ENCODE measurements around the gene C19orf38. TPM values are rescaled to one million over a fixed set of nuclear protein-coding genes. Genes with fewer than 3 reads are reported as not detected.
A peak's percentile ranks its signal among the peaks of the same experiment; 100 is the strongest.

The C19orf38 gene
- total RNA-seq, 4 donors from 2014 or later, result 20.6 TPM; not detected in 3

DNA sequence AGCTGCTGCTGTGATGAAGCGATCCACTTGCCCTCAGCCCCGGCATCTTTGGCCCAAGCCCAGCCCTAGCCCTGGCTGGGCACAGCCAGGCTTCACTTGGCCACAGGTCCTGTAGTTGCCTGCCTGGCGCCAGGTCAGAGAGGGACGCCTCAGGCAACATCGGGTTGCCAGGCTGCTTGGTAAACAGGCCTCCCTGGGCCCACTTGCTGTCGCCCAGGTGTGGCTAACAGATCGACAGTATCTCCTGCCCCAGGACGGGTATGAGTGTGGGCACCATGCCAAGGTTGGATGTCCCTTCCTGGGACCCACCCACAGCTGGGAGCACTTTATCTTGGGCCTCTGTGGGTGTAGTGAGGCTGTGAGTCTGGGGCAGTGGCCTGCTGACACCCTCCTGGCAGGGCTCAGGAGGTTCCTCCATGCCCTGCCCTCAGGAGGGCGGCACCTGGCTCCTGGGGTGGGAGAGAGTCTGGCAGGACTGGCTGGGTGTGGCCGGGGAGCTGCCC is 51.0 kb downstream of the C19orf38 start:
- no peaks in the 10 kb centered on the region for H3K36me3 ChIP-seq
- no peaks in the 10 kb centered on the region for H3K27me3 ChIP-seq
- DNase-seq, result peak in 2 of 3 donors; percentile 87
- peak in 1 of 2 donors; percentile 16 for TF ChIP-seq POLR2A (IDR thresholded peaks at IDR 0.05)
- TF ChIP-seq, protein P1, sequence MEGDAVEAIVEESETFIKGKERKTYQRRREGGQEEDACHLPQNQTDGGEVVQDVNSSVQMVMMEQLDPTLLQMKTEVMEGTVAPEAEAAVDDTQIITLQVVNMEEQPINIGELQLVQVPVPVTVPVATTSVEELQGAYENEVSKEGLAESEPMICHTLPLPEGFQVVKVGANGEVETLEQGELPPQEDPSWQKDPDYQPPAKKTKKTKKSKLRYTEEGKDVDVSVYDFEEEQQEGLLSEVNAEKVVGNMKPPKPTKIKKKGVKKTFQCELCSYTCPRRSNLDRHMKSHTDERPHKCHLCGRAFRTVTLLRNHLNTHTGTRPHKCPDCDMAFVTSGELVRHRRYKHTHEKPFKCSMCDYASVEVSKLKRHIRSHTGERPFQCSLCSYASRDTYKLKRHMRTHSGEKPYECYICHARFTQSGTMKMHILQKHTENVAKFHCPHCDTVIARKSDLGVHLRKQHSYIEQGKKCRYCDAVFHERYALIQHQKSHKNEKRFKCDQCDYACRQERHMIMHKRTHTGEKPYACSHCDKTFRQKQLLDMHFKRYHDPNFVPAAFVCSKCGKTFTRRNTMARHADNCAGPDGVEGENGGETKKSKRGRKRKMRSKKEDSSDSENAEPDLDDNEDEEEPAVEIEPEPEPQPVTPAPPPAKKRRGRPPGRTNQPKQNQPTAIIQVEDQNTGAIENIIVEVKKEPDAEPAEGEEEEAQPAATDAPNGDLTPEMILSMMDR (IDR thresholded peaks at IDR 0.05), result peak in 1 of 6 experiments; percentile 13
- peak overlapping the region in 1 of 4 donors; percentile 12 for H3K4me3 ChIP-seq
- H3K27ac ChIP-seq, result peak overlapping the region in 2 of 4 donors; percentile 62 to 77
- no peaks in the 10 kb centered on the region for H3K9me3 ChIP-seq
- H3K4me1 ChIP-seq, result peaks cover 0 to 31% (median 0%) of the 10 kb centered on the region in 4 donors

DNA sequence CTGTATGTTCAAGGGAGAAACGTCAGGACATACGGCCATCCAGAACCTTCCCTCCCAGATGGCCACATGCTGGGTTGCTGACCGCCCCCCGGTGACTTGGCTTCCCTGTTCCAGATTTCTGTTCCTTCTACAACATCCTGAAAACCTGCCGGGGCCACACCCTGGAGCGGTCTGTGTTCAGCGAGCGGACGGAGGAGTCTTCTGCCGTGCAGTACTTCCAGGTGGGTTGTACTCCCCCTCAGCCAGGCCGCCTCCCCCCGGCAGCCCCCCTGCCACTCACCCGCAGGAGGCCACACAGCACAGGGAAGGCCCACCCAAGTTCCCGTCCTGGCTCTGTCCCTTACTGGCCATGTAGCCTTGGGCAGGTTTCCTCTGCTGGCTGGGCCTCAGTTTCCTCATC is 59.7 kb downstream of the C19orf38 start:
- Histone ChIP-seq H3K27ac (no peak overlapping the region), H3K9me3 (no peaks in the 10 kb centered on the region), H3K27me3 (no peaks in the 10 kb centered on the region), H3K36me3 (peaks cover 0 to 55% (median 0%) of the 10 kb centered on the region in 3 donors), H3K4me1 (no peaks in the 10 kb centered on the region), H3K4me3 (no peak overlapping the region)
- no peak for TF ChIP-seq POLR2A (IDR thresholded peaks at IDR 0.05)
- TF ChIP-seq, protein P1 (IDR thresholded peaks at IDR 0.05), result no peak
- DNase-seq, result no peak

DNA sequence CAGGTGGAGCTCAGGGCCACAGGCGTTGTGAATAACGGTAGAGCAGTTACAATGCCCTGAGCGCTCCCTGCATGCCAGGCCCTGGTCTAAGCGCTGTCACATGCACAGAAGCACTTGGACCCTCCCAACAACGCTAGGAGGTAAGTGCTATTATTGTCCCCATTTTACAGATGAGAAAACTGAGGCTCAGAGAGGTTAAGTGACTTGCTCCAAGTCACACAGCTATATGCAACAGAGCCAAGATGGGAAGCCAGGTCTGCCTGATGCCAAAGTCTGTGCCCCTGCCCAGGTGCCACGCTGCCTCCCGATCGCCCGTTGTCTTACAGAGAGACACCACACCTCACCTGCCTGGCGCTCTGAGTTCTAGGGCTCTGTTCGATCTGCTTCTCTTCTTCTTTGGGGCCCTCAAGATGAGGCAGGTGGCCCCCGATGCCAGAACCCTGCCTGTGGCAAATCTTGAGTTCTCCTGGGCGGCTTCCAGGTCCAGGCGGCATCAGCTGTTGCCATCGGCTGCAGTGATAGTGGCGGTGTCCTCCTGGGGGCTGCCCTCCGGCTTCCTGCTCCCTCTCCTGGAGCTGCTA is 60.3 kb downstream of the C19orf38 start:
- peaks cover 0 to 60% (median 0%) of the 10 kb centered on the region in 3 donors for H3K36me3 ChIP-seq
- no peak for TF ChIP-seq POLR2A (IDR thresholded peaks at IDR 0.05)
- TF ChIP-seq, protein P1 (IDR thresholded peaks at IDR 0.05), result no peak

DNA sequence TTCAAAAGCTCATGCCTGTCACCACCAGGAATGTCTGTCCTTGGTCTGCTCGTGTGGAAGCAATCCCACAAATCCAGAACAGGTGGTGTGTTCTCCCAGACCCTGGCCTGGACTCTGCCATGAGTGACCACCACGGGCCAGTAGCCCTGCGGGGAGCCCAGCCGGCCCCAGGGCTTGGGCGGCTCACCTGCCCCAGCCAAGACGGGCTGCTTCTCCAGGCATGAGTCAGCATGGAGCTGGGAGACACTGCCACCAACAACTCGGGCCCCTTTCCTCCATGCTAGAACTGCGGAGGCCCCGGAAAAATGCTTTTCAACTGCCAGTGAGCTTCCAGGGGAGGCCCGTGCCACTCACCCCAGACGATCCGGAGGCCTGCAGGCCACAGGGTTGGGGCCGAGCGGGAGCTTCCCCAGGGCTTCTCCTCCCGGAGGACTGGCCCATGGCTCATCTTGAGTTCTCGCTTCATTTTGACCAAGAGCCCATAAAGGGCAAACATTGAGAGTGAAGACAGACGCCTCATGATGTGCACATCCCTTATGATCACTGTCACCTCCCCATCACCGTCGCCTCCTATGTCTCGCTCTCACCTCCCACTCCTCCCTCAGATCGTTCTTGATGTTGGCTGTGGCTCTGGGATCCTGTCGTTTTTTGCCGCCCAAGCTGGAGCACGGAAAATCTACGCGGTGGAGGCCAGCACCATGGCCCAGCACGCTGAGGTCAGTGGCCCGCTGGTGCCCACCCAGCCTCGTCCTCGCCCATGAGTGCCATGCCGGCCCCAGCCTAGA is 63.6 kb downstream of the C19orf38 start:
- DNase-seq, result no peak
- no peaks in the 10 kb centered on the region for H3K27me3 ChIP-seq
- H3K9me3 ChIP-seq, result no peaks in the 10 kb centered on the region
- no peak overlapping the region for H3K27ac ChIP-seq
- H3K4me1 ChIP-seq, result no peaks in the 10 kb centered on the region
- H3K36me3 ChIP-seq, result peaks cover 0 to 86% (median 0%) of the 10 kb centered on the region in 3 donors
- no peak overlapping the region for H3K4me3 ChIP-seq
- TF ChIP-seq POLR2A (IDR thresholded peaks at IDR 0.05), result no peak
- TF ChIP-seq, protein P1 (IDR thresholded peaks at IDR 0.05), result no peak

More for the DNA sequence above, 60.3 kb downstream of the C19orf38 start:
- Histone ChIP-seq H3K27me3 (no peaks in the 10 kb centered on the region), H3K4me1 (no peaks in the 10 kb centered on the region), H3K9me3 (no peaks in the 10 kb centered on the region), H3K4me3 (no peak overlapping the region), H3K27ac (no peak overlapping the region)
- no peak for DNase-seq

DNA sequence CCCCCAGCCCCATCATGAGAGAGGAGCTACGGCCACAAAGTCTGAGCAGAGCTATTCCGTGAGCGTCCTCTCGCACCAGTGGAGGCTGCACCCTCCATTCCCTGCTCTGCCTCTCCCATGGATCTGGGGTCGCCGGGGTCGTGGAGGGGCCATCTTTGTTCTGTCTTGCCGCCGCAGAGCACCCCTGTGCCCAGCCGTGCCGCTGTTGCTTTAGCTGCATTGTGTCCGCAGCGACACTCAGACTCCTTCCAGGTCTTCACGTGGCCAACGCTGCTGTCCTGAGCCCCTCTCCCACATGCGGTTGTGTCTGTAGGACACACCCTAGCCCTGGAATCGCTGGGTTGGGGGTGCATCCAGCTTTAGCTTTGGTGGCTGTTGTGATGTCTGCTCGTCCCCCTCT is 64.4 kb downstream of the C19orf38 start:
- Histone ChIP-seq H3K4me1 (no peaks in the 10 kb centered on the region), H3K36me3 (peaks cover 0 to 82% (median 0%) of the 10 kb centered on the region in 3 donors), H3K4me3 (no peak overlapping the region), H3K27me3 (no peaks in the 10 kb centered on the region), H3K9me3 (no peaks in the 10 kb centered on the region), H3K27ac (no peak overlapping the region)
- DNase-seq, result no peak
- TF ChIP-seq POLR2A (IDR thresholded peaks at IDR 0.05), result no peak
- TF ChIP-seq, protein P1 (IDR thresholded peaks at IDR 0.05), result no peak

Measured in Peyer's patch (tissue), 4 donors.